Fibroblast of skin of left quadriceps (primary cell): ENCODE data around the gene ADCK1.
"Not testable (repeated sequence)": the region's sequence is repeated elsewhere in the genome, so short reads cannot be mapped to it uniquely, and the experiment has no call there.

Experiments used
- DNase-seq, 2 experiments: peaks; one replicate each; pipeline ENCODE4 v3.0.0-alpha.2; 2013; ENCODE audit warnings: low read depth in 2 of 2

ADCK1 gene

DNA sequence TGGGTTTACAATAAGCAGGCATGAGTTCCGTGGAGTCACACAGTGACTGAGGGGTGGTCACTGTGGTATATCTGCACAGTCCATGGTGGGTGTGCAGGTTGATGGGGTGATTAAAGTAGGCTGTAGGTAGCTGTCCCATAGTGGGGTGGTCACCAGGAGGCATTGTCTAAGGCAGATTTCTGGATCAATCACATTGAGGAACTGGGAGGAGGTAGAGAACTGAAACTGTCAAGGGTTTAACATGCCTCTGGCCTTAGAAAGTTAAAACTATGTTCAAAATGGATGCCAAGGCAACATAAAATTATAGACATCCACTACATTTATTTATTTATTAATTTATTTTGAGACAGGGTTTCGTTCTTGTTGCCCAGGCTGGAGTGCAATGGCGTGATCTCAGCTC lies 8.3 kb downstream of the ADCK1 start:
- DNase-seq: no peak

- no peak for DNase-seq
Measured at GRCh38 chr14:77809011-77809410, 9.1 kb downstream of the ADCK1 start.

- no peak for DNase-seq
Measured at GRCh38 chr14:77812028-77812427, 12.1 kb downstream of the ADCK1 start.

DNA sequence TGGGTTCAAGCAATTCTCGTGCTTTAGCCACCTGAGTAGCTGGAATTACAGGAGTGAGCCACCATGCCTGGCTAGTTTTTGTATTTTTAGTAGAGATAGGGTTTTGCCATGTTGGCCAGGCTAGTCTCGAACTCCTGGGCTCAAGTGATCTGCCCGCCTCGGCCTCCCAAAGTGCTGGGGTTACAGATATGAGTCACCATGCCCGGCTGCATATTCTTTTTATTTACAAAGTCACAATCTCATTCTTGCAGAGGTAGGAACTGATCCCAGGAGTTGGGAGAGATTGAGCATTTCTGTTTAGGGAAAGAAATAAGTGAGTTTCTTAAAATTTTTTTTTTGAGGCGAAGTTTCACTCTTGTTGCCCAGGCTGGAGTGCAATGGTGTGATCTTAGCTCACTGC lies 12.8 kb downstream of the ADCK1 start:
- DNase-seq: not testable (repeated sequence)

DNA sequence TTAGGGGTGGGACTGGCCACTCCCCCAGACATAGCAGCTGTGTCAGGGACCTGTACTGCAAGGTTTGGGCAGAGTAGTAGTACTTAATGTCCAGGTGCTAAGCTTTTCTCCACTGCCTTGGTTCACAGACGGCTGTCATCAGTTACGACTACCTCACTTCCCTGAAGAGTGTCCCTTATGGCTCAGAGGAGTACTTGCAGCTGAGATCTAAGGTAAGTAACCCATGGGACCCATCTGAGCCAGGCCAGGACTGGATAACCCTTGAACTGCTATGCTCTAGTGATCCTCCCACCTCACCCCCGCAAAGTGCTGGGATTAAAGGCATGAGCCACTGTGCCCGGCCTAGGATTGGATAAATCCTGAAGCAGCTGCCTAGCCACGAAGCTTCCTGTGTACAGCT lies 22.4 kb downstream of the ADCK1 start:
- DNase-seq: no peak

DNA sequence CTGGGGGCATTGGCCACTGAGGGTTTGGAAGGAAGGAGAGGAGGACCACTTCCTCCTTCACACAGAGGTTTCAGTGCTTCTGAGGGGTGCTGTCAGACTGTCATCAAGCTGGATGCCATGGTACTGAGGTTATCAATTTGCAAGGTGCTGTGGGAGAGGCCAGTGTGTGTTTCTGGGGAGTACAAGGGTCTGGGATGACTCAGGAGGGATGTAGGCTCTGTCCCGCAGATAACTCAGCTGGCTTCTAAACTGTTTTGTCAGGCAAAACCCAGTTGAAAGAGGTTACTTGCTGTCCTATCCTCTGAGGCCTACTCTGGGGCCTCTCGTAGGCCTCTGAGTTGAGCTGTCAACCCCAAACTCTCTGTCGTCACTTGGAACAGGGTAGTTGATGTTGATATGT lies 22.8 kb downstream of the ADCK1 start:
- DNase-seq: no peak

- DNase-seq: no peak
Measured at GRCh38 chr14:77823378-77823777, 23.5 kb downstream of the ADCK1 start.

GRCh38 chr14:77825895-77826519 lies 26.1 kb downstream of the ADCK1 start:
- DNase-seq: no peak

- no peak for DNase-seq
Measured at GRCh38 chr14:77830692-77831091, 30.8 kb downstream of the ADCK1 start.

GRCh38 chr14:77832297-77832696 lies 32.4 kb downstream of the ADCK1 start:
- no peak for DNase-seq

- no peak for DNase-seq
Measured at GRCh38 chr14:77837926-77838325, 38.0 kb downstream of the ADCK1 start.

DNA sequence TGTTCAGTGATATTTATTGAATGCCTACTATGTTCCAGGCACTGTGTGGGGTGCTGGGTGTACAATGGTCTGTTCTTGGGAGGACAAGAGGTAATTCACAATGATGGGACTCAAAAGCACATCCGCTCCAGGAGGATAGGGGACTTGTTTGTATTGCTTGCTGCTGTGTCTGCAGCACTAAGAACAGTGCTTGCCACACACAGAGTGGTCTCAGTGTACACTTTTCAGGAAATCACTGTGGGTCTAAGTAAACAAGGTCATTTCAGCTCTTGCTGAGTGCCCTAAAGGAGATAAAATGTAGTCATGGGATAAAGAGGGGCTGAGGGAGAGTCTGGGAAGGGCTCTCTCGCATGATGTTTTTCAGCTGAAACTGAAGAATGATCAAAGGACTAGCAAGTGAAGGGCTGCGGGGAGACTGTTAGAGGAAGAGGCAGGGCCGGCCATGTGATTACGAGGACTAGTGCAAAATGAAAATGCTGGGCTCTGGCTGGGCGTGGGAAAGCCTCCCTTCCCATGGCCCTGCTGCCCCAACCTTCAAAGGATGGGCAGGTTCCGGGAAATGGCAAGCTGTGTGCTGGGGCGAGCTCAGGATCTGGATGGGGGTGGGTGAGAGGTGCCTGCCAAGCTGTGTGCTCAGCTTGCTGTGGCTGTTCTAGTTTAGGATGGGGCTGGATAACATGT lies 39.1 kb downstream of the ADCK1 start:
- no peak for DNase-seq

- no peak for DNase-seq
Measured at GRCh38 chr14:77843195-77843594, 43.3 kb downstream of the ADCK1 start.

- DNase-seq: no peak
Measured at GRCh38 chr14:77843651-77844050, 43.7 kb downstream of the ADCK1 start.

DNA sequence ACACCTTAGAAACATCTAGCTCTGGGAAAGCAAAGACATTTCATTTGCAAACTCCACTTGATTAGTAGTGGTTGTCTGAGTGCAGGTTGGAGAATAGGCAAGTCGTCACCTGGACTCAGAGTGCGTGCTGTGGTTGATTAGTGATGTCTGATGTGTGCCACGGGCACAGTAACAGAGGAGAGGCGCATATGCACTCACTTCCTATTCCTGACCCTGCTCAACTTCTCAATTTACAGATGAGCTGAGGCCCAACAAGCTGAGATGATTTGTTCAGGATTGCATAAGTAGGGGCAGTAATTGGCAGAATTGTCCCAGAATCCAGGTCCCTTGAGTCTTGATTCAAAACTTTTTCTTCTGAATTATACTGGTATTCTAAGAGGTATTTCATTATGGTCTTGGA lies 44.9 kb downstream of the ADCK1 start:
- no peak for DNase-seq

DNA sequence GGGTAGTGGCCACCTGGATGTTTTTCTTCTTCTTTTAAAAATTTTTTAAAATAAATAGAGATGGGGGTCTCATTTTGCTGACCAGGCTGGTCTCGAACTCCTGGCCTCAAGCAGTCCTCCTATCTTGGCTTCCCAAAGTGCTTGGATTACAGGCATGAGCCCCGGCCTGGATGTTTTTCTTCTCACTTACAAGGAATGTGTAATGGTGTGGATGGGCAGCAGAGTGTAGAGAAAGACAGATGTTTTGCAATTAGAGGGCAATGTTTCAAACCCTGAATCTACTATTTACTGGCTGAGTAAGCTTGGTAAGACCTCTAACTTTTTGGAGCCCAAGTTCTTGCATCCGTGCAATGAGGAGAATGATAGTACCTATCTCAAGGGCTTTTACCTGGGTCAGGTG lies 48.1 kb downstream of the ADCK1 start:
- DNase-seq: peak; percentile 13 to 19

DNA sequence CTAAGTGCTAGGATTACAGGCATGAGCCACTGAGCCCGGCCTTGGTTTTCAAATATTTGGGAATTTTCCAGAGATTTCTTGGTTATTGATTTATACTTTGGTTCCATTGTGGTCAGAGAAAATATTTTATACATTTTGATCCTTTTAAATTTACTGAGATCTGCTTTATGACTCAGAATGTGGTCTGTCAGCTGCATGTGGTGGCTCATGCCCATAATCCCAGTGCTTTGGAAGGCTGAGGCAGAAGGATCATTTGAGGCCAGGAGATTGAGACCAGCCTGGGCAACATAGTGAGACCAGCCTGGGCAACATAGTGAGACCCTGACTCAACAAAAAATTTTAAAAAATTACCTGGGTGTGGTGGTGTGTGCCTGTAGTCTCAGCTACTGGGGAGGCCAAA lies 49.8 kb downstream of the ADCK1 start:
- DNase-seq: peak; percentile 65

DNA sequence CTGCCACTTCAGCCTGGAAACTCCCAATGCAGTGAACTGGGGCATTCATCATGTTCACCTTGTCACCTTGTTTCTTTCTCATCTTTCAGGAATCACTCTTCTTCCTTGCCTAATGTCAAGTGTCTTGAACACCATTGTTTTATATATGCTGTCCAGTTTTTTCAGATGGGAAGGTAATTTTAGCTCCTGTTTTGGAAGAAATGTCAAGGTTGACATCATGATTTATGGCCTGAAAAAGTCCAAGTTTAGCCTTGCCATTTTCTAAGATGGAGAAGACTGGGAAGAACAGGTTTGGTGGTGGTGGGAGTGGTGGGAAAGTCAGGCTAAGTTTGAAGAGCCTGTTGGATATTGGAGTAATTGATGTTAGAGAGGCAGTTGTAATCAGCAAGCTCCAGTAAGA lies 54.0 kb downstream of the ADCK1 start:
- DNase-seq: no peak

- no peak for DNase-seq
Measured at GRCh38 chr14:77856941-77857340, 57.0 kb downstream of the ADCK1 start.

DNA sequence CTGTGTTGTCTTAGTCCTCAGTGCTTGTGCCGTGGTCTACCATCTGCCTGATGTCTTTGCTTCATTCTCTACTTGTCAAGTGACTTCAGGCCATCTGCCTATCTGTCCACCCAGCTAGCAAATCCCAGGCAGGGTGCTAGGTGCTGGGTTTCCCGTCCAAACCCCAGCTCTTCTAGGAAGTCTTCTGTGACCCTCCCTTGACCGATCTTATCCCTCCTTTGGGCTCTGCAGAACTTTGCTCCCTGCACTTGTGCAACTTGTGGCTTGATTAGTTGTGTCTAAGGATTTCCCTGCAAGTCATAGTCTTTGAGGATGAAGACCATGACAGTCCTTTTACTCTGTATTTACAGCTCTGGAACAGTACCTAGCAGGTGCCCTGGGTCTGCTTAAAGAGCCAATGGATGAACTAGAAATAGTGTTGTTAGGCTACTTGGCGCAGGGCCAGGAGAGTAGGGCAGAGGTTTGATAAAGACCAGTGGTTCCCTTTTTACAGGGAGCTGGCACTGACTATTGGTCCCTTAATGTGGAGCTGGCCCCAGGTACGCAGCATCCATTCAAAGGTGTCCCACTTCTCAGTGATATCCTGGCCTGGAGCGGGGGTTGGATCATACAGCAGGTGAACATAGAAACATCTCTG lies 60.1 kb downstream of the ADCK1 start:
- no peak for DNase-seq

GRCh38 chr14:77861201-77861600 lies 61.3 kb downstream of the ADCK1 start:
- no peak for DNase-seq

DNA sequence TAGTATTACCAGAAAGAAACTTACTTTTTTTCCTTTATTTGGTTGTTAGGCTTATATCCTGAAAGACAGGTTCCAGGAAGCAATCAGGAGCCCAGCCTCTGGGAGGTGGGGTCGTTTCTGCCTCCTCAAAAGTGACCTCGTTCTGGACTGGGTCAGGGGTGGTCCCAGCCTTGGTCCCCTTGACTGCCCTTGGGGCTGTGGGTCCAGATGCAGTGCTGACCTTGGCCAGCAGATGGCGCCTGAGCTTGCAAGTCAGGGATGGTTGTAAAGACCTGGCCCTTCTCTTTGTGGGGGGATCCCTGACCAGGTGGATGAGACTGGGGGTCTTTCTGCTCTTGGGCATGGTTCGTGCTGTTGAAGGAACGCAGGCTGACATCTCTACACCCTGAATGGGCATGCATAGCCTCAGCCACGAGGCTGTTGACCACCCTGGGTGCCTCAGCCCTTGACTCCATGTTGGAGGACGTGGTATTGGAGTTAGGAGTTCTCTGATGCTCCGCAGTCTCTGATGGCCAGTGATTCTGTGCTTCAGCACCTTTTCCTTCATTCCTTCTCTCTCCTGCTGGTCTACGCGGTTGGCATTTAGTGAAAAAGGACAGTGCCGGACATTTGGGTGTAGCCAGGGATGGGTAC lies 62.4 kb downstream of the ADCK1 start:
- peak; percentile 20 to 21 for DNase-seq

GRCh38 chr14:77864085-77864484 lies 64.2 kb downstream of the ADCK1 start:
- DNase-seq: no peak
